ENCODE measurements around the gene SLC66A3.

GRCh38 chr2:11203480-11203879 lies 48.2 kb downstream of the SLC66A3 start:
- TF ChIP-seq CTCF (IDR thresholded peaks at IDR 0.05) = no peak
- TF ChIP-seq POLR2A (IDR thresholded peaks at IDR 0.05) = no peak
